ENCODE measurements around the gene POLR1A.

POLR1A gene

GRCh38 chr2:86035883-86036668 lies 69.6 kb downstream of the POLR1A start:
- H3K27ac ChIP-seq (ENCODE audit: extremely low read depth, low read depth, low read length): no peak overlapping the region
- H3K4me3 ChIP-seq (ENCODE audit: low read depth, low read length): no peak overlapping the region
- ChIA-PET POLR2A (interaction anchor here (0.5 kb wide), 1 partner anchor 26 kb away, joined by 4 read pairs; no protein-coding TSS in a partner anchor), CTCF (interaction anchor here (1.4 kb wide), 1 partner anchor 208 kb away, joined by 10 read pairs; no protein-coding TSS in a partner anchor)
- H3K9me3 ChIP-seq (ENCODE audit: control insufficient read depth, insufficient read depth, low read depth, low read length): no peaks in the 10 kb centered on the region
- H3K4me1 ChIP-seq (ENCODE audit: control insufficient read depth, insufficient read depth, low read length): no peaks in the 10 kb centered on the region
- peak; percentile 23; the same call in 1 of the 2 replicates for TF ChIP-seq ZIC2 (tag by site-specific recombination; IDR thresholded peaks at IDR 0.05)
- TF ChIP-seq PRDM1 (tag by site-specific recombination; IDR thresholded peaks at IDR 0.05): peak; percentile 19; the same call in 1 of the 2 replicates
- TF ChIP-seq ZFHX2 (tag by site-specific recombination; conservative IDR thresholded peaks at IDR 0.05): peak; percentile 36
- TF ChIP-seq ZXDB (tag by site-specific recombination; IDR thresholded peaks at IDR 0.05): no peak
- peak; percentile 8; the same call in 1 of the 2 replicates for TF ChIP-seq SP2 (tag by site-specific recombination; IDR thresholded peaks at IDR 0.05)
- no peak for TF ChIP-seq ZBTB7A (tag by site-specific recombination; IDR thresholded peaks at IDR 0.05; ENCODE audit: low read depth)
- H3K36me3 ChIP-seq (ENCODE audit: control insufficient read depth in 2 of 2, insufficient read depth in 1 of 2, low read length in 2 of 2): peaks cover 14 to 95% of the 10 kb centered on the region in 2 experiments; a peak in 2 of 3 replicates

- Histone ChIP-seq H3K4me3 (ENCODE audit: low read depth, low read length) (no peak overlapping the region), H3K4me1 (ENCODE audit: control insufficient read depth, insufficient read depth, low read length) (no peaks in the 10 kb centered on the region), H3K27ac (ENCODE audit: extremely low read depth, low read depth, low read length) (no peak overlapping the region), H3K36me3 (ENCODE audit: control insufficient read depth in 2 of 2, insufficient read depth in 1 of 2, low read length in 2 of 2) (peaks cover 11 to 95% of the 10 kb centered on the region in 2 experiments; a peak in 2 of 3 replicates), H3K9me3 (ENCODE audit: control insufficient read depth, insufficient read depth, low read depth, low read length) (no peaks in the 10 kb centered on the region)
- POLR2A ChIA-PET: interaction anchor here (0.5 kb wide), 1 partner anchor 25 kb away, joined by 4 read pairs; no protein-coding TSS in a partner anchor
- TF ChIP-seq ZNF121 (tag by site-specific recombination; IDR thresholded peaks at IDR 0.05): no peak
- TF ChIP-seq ZNF239 (tag by site-specific recombination; IDR thresholded peaks at IDR 0.05): no peak
- 0 out of 2 replicates have a peak, but pooled peaks have one; percentile 25 for TF ChIP-seq GLI4 (tag by site-specific recombination; IDR thresholded peaks at IDR 0.05)
- TF ChIP-seq SP2 (tag by site-specific recombination; IDR thresholded peaks at IDR 0.05): no peak
- no peak for TF ChIP-seq YY1 (tag by site-specific recombination; IDR thresholded peaks at IDR 0.05)
- TF ChIP-seq ZFP3 (tag by site-specific recombination; IDR thresholded peaks at IDR 0.05; ENCODE audit: low read depth): no peak
- no peak for TF ChIP-seq ZNF248 (tag by site-specific recombination; IDR thresholded peaks at IDR 0.05)
- no peak for TF ChIP-seq ZNF302 (tag by site-specific recombination; IDR thresholded peaks at IDR 0.05; ENCODE audit: low read depth)
- TF ChIP-seq ZNF488 (tag by site-specific recombination; IDR thresholded peaks at IDR 0.05): no peak
- CTCF ChIA-PET: interaction anchor here (1.4 kb wide), 1 partner anchor 208 kb away, joined by 10 read pairs; no protein-coding TSS in a partner anchor
Measured at GRCh38 chr2:86035376-86035882, 70.3 kb downstream of the POLR1A start.

- CTCF ChIA-PET: interaction anchor here (1.0 kb wide), 1 partner anchor 207 kb away, joined by 3 read pairs; no protein-coding TSS in a partner anchor
- Histone ChIP-seq H3K9me3 (ENCODE audit: control insufficient read depth, insufficient read depth, low read depth, low read length) (no peaks in the 10 kb centered on the region), H3K27ac (ENCODE audit: extremely low read depth, low read depth, low read length) (no peak overlapping the region), H3K4me3 (ENCODE audit: low read depth, low read length) (no peak overlapping the region), H3K36me3 (ENCODE audit: control insufficient read depth in 2 of 2, insufficient read depth in 1 of 2, low read length in 2 of 2) (peaks cover 15 to 94% of the 10 kb centered on the region in 2 experiments; a peak in 2 of 3 replicates), H3K4me1 (ENCODE audit: control insufficient read depth, insufficient read depth, low read length) (no peaks in the 10 kb centered on the region)
- POLR2A ChIA-PET: no interaction called here
- no peak for TF ChIP-seq ZNF548 (tag by site-specific recombination; IDR thresholded peaks at IDR 0.05)
- no peak for TF ChIP-seq ZNF280D (tag by site-specific recombination; IDR thresholded peaks at IDR 0.05)
- TF ChIP-seq ZNF777 (tag by site-specific recombination; IDR thresholded peaks at IDR 0.05; ENCODE audit: borderline replicate concordance): no peak
- no peak for TF ChIP-seq FEZF1 (tag by site-specific recombination; IDR thresholded peaks at IDR 0.05)
- TF ChIP-seq OVOL3 (tag by site-specific recombination; IDR thresholded peaks at IDR 0.05): no peak
- TF ChIP-seq ZNF366 (tag by site-specific recombination; conservative IDR thresholded peaks at IDR 0.05): no peak
- TF ChIP-seq KLF17 (tag by site-specific recombination; IDR thresholded peaks at IDR 0.05): no peak
- no peak for TF ChIP-seq ZBTB6 (tag by site-specific recombination; IDR thresholded peaks at IDR 0.05)
- TF ChIP-seq ZNF354C (tag by site-specific recombination; IDR thresholded peaks at IDR 0.05; ENCODE audit: borderline replicate concordance, low read depth): no peak
Measured at GRCh38 chr2:86033751-86034692, 71.7 kb downstream of the POLR1A start.
